GM19240 (cell line): ENCODE measurements around the gene MCF2L2.
"Not testable (repeated sequence)": the region's sequence is repeated elsewhere in the genome, so short reads cannot be mapped to it uniquely, and the experiment has no call there.

Experiments used
- DNase-seq: peaks from one replicate; pipeline ENCODE4 v3.0.0; 2011; ENCODE audit warnings: low spot score; ENCODE audit not compliant: insufficient read length

The MCF2L2 gene

GRCh38 chr3:183180110-183180783 is 248.2 kb downstream of the MCF2L2 start:
- no peak for DNase-seq

- DNase-seq: not testable (repeated sequence)
Observed at GRCh38 chr3:183179550-183179908, 248.9 kb downstream of the MCF2L2 start.

- no peak for DNase-seq
Observed at GRCh38 chr3:183178833-183179549, 249.4 kb downstream of the MCF2L2 start.

DNA sequence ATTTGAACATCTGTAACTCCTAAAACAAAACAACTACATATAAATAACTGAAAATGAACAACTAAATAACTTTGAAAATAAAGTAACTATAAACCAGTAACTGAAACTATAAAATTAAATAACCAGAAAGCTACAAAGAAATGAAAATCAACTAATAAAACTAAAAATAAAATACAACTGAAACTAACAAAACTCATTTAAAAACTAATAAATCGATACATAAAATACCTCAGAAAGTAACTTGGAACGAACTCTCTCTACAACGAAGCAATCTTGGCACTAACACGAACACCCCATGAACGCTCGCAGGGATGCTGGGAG is 249.9 kb downstream of the MCF2L2 start:
- no peak for DNase-seq

GRCh38 chr3:183172051-183172639 is 256.3 kb downstream of the MCF2L2 start:
- DNase-seq: no peak

DNA sequence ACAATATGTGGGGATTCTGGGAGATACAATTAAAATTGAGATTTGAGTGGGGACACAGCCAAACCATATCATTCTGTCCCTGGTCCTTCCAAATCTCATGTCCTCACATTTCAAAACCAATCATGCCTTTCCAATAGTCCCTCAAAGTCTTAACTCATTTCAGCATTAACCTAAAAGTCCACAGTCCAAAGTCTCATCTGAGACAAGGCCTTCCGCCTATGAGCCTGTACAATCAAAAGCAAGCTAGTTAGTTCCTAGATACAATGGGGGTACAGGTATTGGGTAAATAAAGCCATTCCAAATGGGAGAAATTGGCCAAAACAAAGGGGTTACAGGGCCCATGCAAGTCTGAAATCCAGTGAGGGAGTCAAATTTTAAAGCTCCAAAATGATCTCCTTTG is 260.4 kb downstream of the MCF2L2 start:
- DNase-seq: not testable (repeated sequence)

DNA sequence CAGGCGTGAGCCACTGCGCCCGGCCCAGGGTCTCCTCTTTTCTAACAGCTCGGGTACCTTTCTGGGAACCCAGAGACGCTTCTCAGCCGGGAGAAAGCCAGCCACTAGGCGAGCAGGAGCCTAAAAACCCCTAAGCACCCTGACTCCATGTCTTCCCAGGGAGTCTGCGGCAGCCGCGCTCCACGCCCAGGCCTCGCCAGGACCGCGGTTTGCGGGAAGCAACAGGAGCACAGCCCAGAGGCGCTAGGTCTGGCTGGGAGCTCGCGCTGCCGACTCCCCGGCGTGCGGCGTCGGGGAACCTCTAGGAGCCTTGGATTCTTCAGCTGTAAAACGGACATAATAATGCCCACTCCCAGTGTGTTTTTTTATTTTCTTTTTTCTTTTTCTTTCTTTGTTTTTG is 264.9 kb downstream of the MCF2L2 start:
- DNase-seq: no peak

GRCh38 chr3:183161552-183162336 is 266.7 kb downstream of the MCF2L2 start:
- peak; percentile 50 for DNase-seq

DNA sequence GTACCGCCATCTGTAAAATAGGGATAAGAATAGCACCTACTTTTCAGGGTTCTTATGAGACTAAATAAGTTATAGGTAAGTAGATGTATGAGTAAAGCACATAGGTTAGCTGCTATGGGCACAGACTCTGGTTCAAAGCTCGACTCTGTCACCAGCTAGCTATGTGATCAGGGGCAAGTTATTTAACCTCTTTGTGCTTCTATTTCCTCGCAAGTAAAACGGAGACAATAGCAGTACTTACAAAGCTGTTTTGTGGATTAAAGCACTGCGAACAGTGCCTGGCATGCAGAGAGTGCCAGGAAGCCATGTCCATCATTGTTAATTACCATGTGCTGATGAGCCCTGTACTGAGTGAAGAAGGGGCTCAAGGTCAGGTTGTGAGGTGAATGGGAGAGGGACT is 267.8 kb downstream of the MCF2L2 start:
- DNase-seq: no peak

DNA sequence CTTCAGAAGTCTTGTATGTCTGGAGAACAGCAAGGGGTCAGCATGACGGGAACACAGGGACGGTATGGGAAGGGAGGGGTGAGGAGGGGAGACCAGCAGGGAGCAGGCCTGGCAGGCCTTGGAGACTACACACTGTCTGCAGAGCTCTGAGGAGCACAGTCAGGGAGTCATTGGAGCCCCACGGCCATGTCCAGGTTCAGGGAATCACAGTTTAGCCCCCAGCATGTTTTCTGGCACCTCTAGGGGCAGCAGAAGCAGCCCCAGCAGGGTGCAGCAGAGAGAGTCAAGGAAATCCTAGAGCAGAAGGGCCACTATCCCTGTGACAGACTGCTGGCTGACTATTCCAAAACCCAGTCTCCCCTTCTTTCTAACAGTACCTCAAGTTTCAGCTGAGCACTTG is 269.1 kb downstream of the MCF2L2 start:
- DNase-seq: no peak

DNA sequence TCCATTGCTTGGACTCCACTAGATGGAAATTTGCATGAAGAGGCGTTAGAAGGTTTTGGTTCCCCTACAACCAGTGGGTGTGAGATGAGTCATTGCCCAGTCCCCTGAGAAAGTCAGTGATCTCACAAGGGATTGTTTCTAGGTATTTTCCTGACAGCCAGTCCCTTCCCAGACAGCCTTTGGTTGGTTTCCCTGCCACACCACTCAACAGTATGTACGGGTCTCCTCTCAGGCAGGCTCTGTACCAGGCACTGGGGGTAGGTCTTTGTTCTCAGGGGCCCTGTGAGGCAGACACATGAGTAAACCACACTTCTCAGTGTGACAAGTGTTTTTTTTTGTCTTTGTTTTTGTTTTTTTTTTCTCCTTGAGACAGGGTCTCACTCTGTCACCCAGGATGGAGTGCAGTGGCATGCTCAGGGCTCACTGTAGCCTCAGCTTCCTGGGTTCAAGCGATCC is 269.8 kb downstream of the MCF2L2 start:
- peak; percentile 86 for DNase-seq

- no peak for DNase-seq
Observed at GRCh38 chr3:183158113-183158512, 270.3 kb downstream of the MCF2L2 start.

GRCh38 chr3:183156266-183156665 is 272.2 kb downstream of the MCF2L2 start:
- DNase-seq: no peak

GRCh38 chr3:183155499-183155898 is 272.9 kb downstream of the MCF2L2 start:
- no peak for DNase-seq

- DNase-seq: no peak
Observed at GRCh38 chr3:183153210-183153950, 275.0 kb downstream of the MCF2L2 start.

- DNase-seq: no peak
Observed at GRCh38 chr3:183151821-183152351, 276.5 kb downstream of the MCF2L2 start.

DNA sequence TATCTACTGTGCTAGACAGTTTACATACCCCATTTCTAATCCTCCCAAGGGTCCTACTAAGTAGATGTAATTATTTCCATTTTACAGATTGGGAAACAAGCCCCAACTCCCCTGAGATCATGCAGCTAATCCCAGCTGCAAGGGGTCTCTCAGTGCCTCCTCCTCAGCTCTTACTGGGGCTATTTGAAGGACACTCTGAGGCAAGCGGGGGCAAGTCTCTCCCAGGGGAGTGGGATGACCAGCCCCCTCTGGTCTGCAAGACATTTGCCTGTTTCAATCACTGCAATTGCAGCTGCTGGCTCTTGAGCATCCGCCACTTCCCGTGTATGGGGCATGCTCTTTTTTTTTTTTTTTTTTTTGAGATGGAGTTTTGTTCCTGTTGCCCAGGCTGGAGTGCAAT is 277.3 kb downstream of the MCF2L2 start:
- DNase-seq: no peak

- no peak for DNase-seq
Observed at GRCh38 chr3:183149915-183150750, 278.3 kb downstream of the MCF2L2 start.

DNA sequence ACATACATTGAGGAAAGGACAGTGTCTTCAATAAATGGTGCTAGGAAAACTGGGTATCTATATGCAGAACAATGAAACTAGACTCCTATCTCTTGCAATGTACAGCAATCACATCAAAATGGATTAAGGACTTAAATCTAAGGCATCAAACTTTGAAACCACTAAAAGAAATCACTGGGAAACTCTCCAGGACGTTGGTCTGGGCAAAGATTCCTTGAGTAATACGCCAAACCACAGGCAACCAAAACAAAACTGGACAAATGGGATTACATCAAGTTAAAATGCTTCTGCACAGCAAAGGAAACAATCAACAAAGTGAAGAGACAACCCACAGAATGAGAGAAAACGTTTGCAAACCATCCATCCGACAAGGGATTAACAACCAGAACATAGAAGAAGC is 280.4 kb downstream of the MCF2L2 start:
- no peak for DNase-seq

GRCh38 chr3:183144363-183144762 is 284.1 kb downstream of the MCF2L2 start:
- DNase-seq: no peak
